Tibial nerve (tissue), 4 donors: Measurements from ENCODE around the gene WDR81. TPM values are rescaled to one million over a fixed set of nuclear protein-coding genes. Genes with fewer than 3 reads are reported as not detected.
"Not testable (repeated sequence)": the region's sequence is repeated elsewhere in the genome, so short reads cannot be mapped to it uniquely, and the experiment has no call there.

Source experiments
- DNase-seq, 2 donors: peaks; one replicate each; pipeline ENCODE4 v3.0.0-alpha.2; 2019; ENCODE audit warnings: low spot score in 2 of 2
- H3K27ac ChIP-seq, 4 donors: fragments of 200-600 bp; sonication (generic) in 3 of 4; one replicate each; pipeline ENCODE4 v1.5.1; 2017 to 2019; ENCODE audit warnings: mild to moderate bottlenecking in 1 of 4
- H3K27me3 ChIP-seq, 2 donors: fragments of 200-600 bp; sonication (generic) in 1 of 2; one replicate each; pipeline versions ENCODE4 v1.5.1 to v1.6.0; 2017 to 2019
- H3K36me3 ChIP-seq, 3 donors: fragments of 200-600 bp; sonication (generic); one replicate each; pipeline ENCODE4 v1.5.1; 2018 to 2019
- H3K4me1 ChIP-seq, 4 donors: fragments of 200-600 bp; sonication (generic) in 3 of 4; one replicate each; pipeline ENCODE4 v1.5.1; 2017 to 2019
- H3K4me3 ChIP-seq, 4 donors: fragments of 200-600 bp; sonication (generic) in 3 of 4; one replicate each; pipeline ENCODE4 v1.5.1; 2017 to 2019; ENCODE audit warnings: mild to moderate bottlenecking in 1 of 4, moderate library complexity in 1 of 4
- H3K9me3 ChIP-seq, 4 donors: fragments of 200-600 bp; sonication (generic) in 3 of 4; one replicate each; pipeline ENCODE4 v1.5.1; 2017 to 2019
- CTCF ChIP-seq, 5 experiments: fragments of 200-600 bp in 3 of 5; fragments of 450-650 bp in 2 of 5; sonication (generic) in 3 of 5; IDR thresholded peaks; one replicate each; pipeline ENCODE4 v1.5.1; 2016 to 2019; ENCODE audit warnings: antibody characterized with exemption in 5 of 5, mild to moderate bottlenecking in 3 of 5, moderate library complexity in 2 of 5
- EP300 ChIP-seq, 2 donors: sonication (generic); formaldehyde crosslinking; IDR thresholded peaks; one replicate each; pipeline ENCODE4 v1.6.1; 2017; ENCODE audit warnings: antibody characterized with exemption in 2 of 2, mild to moderate bottlenecking in 1 of 2
- POLR2A ChIP-seq, 2 donors: fragments of 450-650 bp; IDR thresholded peaks; one replicate each; pipeline ENCODE4 v1.6.1; 2017; ENCODE audit warnings: antibody characterized with exemption in 2 of 2, mild to moderate bottlenecking in 2 of 2, moderate library complexity in 2 of 2
- WGBS, 2 donors: methylation state at CpG; one replicate each; pipeline ENCODE4 v1.1.5; 2018; 5-methylcytosine and 5-hydroxymethylcytosine counted together
- total RNA-seq, 4 donors: library from RNA; depleted of rRNA; stranded (reverse); fragments of >200 nt; gene quantifications; one replicate each; pipeline ENCODE4 v1.1.0, GENCODE V29; 2016

WDR81 gene
- total RNA-seq, 4 donors from 2014 or later, result 54.4 to 111 (median 92.0) TPM

GRCh38 chr17:1762901-1763898 is 38.7 kb downstream of the WDR81 start:
- Histone ChIP-seq H3K4me3 (peak overlapping the region; percentile 36 to 66 (median 42)), H3K36me3 (peaks cover 0 to 12% (median 0%) of the 10 kb centered on the region in 3 donors), H3K4me1 (peaks cover 0 to 68% (median 19%) of the 10 kb centered on the region in 4 donors), H3K27ac (peak overlapping the region; percentile 80 to 90 (median 84)), H3K27me3 (peaks cover 0 to 11% of the 10 kb centered on the region in 2 donors), H3K9me3 (no peaks in the 10 kb centered on the region)
- DNase-seq, result peak; percentile 64 to 78
- TF ChIP-seq CTCF (IDR thresholded peaks at IDR 0.05), result no peak
- TF ChIP-seq EP300 (IDR thresholded peaks at IDR 0.05), result peak in 1 of 2 donors; percentile 85
- peak in 1 of 2 donors; percentile 28 for TF ChIP-seq POLR2A (IDR thresholded peaks at IDR 0.05)
- 30 to 31% methylated on average over 16 to 17 of the region's 22 CpGs for WGBS, 2 donors

- Histone ChIP-seq H3K4me1 (peaks cover 0 to 69% (median 19%) of the 10 kb centered on the region in 4 donors), H3K36me3 (peaks cover 0 to 14% (median 0%) of the 10 kb centered on the region in 3 donors), H3K27ac (peak overlapping the region; percentile 80 to 90 (median 84)), H3K9me3 (no peaks in the 10 kb centered on the region), H3K4me3 (peak overlapping the region in 1 of 4 donors; percentile 66), H3K27me3 (peaks cover 0 to 8% of the 10 kb centered on the region in 2 donors)
- DNase-seq, result peak; percentile 74 to 82
- WGBS, 2 donors, result 21 to 22% methylated on average over 11 of the region's 11 CpGs
- no peak for TF ChIP-seq POLR2A (IDR thresholded peaks at IDR 0.05)
- TF ChIP-seq CTCF (IDR thresholded peaks at IDR 0.05), result no peak
- peak; percentile 12 to 92 for TF ChIP-seq EP300 (IDR thresholded peaks at IDR 0.05)
Measured at GRCh38 chr17:1764284-1764683, 39.8 kb downstream of the WDR81 start.

GRCh38 chr17:1764705-1765104 is 40.2 kb downstream of the WDR81 start:
- H3K27ac ChIP-seq, result peak overlapping the region in 3 of 4 donors; percentile 81 to 90 (median 87)
- peaks cover 0 to 18% (median 0%) of the 10 kb centered on the region in 3 donors for H3K36me3 ChIP-seq
- WGBS, 2 donors, result 74 to 79% methylated on average over 7 of the region's 7 CpGs
- H3K9me3 ChIP-seq, DNase-seq, H3K27me3 ChIP-seq: not testable (repeated sequence)
- peaks cover 0 to 73% (median 19%) of the 10 kb centered on the region in 4 donors for H3K4me1 ChIP-seq
- H3K4me3 ChIP-seq, result peak overlapping the region in 1 of 4 donors; percentile 66

- H3K4me1 ChIP-seq, result peaks cover 0 to 71% (median 19%) of the 10 kb centered on the region in 4 donors
- WGBS, 2 donors, result 73 to 86% methylated on average over 3 of the region's 3 CpGs
- no peak for DNase-seq
- H3K27me3 ChIP-seq, result peaks cover 0 to 5% of the 10 kb centered on the region in 2 donors
- TF ChIP-seq POLR2A (IDR thresholded peaks at IDR 0.05), result no peak
- no peak for TF ChIP-seq EP300 (IDR thresholded peaks at IDR 0.05)
- no peak for TF ChIP-seq CTCF (IDR thresholded peaks at IDR 0.05)
- H3K9me3 ChIP-seq, result no peaks in the 10 kb centered on the region
- peaks cover 0 to 23% (median 0%) of the 10 kb centered on the region in 3 donors for H3K36me3 ChIP-seq
- H3K27ac ChIP-seq, result peak overlapping the region in 3 of 4 donors; percentile 19 to 90 (median 46)
- no peak overlapping the region for H3K4me3 ChIP-seq
Measured at GRCh38 chr17:1765576-1765975, 41.1 kb downstream of the WDR81 start.

GRCh38 chr17:1766382-1767135 is 42.1 kb downstream of the WDR81 start:
- no peak for DNase-seq
- peak overlapping the region; percentile 6 to 90 (median 40) for H3K27ac ChIP-seq
- H3K4me1 ChIP-seq, result peaks cover 0 to 66% (median 19%) of the 10 kb centered on the region in 4 donors
- H3K27me3 ChIP-seq, result peaks cover 0 to 5% of the 10 kb centered on the region in 2 donors
- no peak for TF ChIP-seq CTCF (IDR thresholded peaks at IDR 0.05)
- no peak for TF ChIP-seq EP300 (IDR thresholded peaks at IDR 0.05)
- no peak for TF ChIP-seq POLR2A (IDR thresholded peaks at IDR 0.05)
- no peaks in the 10 kb centered on the region for H3K9me3 ChIP-seq
- no peak overlapping the region for H3K4me3 ChIP-seq
- peaks cover 0 to 31% (median 0%) of the 10 kb centered on the region in 3 donors for H3K36me3 ChIP-seq
- WGBS, 2 donors, result 65 to 71% methylated on average over 16 to 20 of the region's 21 CpGs
